ENCODE measurements around the gene DENND1A. TPM values are rescaled to one million over a fixed set of nuclear protein-coding genes. Genes with fewer than 3 reads are reported as not detected.

The DENND1A gene
- total and polyA plus RNA-seq, 2 of the 13 experiments (the other 11 are each of a cell fraction or from before 2014, with no cell fraction given), result 14.8 to 30.1 TPM

DNA sequence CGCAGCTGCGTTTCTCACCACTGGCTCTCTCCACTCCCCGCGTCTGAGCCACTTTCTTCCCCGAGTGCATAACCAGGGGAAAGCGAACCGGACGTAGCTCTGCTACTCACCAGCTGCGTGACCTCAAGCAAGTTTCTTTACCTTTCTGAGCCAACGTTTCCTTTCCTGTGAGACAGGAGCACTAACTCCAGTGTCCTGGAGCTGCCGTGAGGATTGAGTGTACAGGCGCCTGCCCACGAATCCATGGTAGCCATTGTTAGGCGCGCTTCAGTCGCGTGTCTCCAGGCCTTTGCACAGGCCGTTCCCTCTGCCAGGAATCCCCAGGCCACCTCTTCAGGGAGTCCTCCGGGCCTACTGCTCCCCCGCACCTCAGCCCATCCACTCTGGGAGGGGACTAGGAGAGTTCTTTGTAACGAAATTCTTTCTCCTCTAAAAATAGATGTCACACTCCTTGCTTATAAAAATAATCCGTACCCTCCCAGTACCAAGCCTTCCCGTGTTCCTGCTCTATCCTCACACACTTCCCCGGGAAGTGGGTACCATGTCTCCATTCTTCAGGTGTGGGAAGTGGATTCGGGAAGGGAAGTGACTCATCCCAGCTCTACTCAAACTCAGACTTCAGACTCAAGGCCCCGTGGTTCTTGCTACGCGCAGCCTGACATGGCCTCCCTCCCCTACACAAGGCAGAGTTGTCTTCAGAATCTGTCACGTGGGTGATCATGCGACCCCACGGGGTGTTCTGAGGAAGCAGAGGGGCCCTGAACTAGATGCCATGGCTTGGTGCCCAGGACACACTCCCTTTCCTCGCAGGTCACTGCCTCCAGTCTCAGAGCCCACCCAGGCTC is 590.0 kb downstream of the DENND1A start (continued):
- TF ChIP-seq ZBTB25 (CRISPR knock-in tag; IDR thresholded peaks at IDR 0.05) (no peak), FOSL1 (CRISPR knock-in tag; IDR thresholded peaks at IDR 0.05; ENCODE audit: borderline replicate concordance) (0 out of 2 replicates have a peak, but pooled peaks have one; percentile 15), USF2 (IDR thresholded peaks at IDR 0.05; ENCODE audit: low read depth, low read length) (peak; percentile 25; the same call in 1 of the 2 replicates), USF2 (CRISPR knock-in tag; IDR thresholded peaks at IDR 0.05; ENCODE audit: borderline replicate concordance) (no peak), ZFP36 (IDR thresholded peaks at IDR 0.05; ENCODE audit: borderline replicate concordance, low read depth, low read length, partially characterized antibody) (peak; percentile 16), SNRNP70 (IDR thresholded peaks at IDR 0.05; ENCODE audit: low read depth, low read length) (no peak), RBM39 (IDR thresholded peaks at IDR 0.05; ENCODE audit: low read depth, low read length, poor library complexity, severe bottlenecking) (peak; percentile 48), CBFB (CRISPR knock-in tag; IDR thresholded peaks at IDR 0.05) (no peak), ZNF235 (CRISPR knock-in tag; IDR thresholded peaks at IDR 0.05; ENCODE audit: borderline replicate concordance) (no peak), ZNF503 (CRISPR knock-in tag; IDR thresholded peaks at IDR 0.05) (no peak), FOSL2 (CRISPR knock-in tag; IDR thresholded peaks at IDR 0.05) (peak; percentile 77), XRCC5 (optimal IDR thresholded peaks at IDR 0.05; ENCODE audit: low read length) (peak; percentile 7), ZNF576 (CRISPR knock-in tag; IDR thresholded peaks at IDR 0.05) (no peak), FUBP1 (CRISPR knock-in tag; IDR thresholded peaks at IDR 0.05; ENCODE audit: borderline replicate concordance) (no peak)
- TF ChIP-seq, protein P1, sequence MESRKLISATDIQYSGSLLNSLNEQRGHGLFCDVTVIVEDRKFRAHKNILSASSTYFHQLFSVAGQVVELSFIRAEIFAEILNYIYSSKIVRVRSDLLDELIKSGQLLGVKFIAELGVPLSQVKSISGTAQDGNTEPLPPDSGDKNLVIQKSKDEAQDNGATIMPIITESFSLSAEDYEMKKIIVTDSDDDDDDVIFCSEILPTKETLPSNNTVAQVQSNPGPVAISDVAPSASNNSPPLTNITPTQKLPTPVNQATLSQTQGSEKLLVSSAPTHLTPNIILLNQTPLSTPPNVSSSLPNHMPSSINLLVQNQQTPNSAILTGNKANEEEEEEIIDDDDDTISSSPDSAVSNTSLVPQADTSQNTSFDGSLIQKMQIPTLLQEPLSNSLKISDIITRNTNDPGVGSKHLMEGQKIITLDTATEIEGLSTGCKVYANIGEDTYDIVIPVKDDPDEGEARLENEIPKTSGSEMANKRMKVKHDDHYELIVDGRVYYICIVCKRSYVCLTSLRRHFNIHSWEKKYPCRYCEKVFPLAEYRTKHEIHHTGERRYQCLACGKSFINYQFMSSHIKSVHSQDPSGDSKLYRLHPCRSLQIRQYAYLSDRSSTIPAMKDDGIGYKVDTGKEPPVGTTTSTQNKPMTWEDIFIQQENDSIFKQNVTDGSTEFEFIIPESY (CRISPR knock-in tag; IDR thresholded peaks at IDR 0.05), result peak; percentile 38; the same call in 1 of the 2 replicates
- TF ChIP-seq, protein P2, sequence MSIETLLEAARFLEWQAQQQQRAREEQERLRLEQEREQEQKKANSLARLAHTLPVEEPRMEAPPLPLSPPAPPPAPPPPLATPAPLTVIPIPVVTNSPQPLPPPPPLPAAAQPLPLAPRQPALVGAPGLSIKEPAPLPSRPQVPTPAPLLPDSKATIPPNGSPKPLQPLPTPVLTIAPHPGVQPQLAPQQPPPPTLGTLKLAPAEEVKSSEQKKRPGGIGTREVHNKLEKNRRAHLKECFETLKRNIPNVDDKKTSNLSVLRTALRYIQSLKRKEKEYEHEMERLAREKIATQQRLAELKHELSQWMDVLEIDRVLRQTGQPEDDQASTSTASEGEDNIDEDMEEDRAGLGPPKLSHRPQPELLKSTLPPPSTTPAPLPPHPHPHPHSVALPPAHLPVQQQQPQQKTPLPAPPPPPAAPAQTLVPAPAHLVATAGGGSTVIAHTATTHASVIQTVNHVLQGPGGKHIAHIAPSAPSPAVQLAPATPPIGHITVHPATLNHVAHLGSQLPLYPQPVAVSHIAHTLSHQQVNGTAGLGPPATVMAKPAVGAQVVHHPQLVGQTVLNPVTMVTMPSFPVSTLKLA (IDR thresholded peaks at IDR 0.05), result peak; percentile 37; the same call in 1 of the 2 replicates
